Gastrocnemius medialis (tissue), 4 donors: ENCODE results near the gene SNRPB2.

Source experiments
- POLR2A ChIP-seq, 2 donors: fragments of 450-650 bp; IDR thresholded peaks; one replicate each; pipeline ENCODE4 v1.6.1; 2017; ENCODE audit warnings: antibody characterized with exemption in 2 of 2, mild to moderate bottlenecking in 2 of 2, moderate library complexity in 2 of 2
- TF ChIP-seq, protein P1 (sequence below), 5 experiments: fragments of 450-650 bp in 3 of 5; fragments of 200-600 bp in 2 of 5; sonication (generic) in 2 of 5; IDR thresholded peaks in 4 of 5; conservative IDR thresholded peaks in 1 of 5; 1 replicate in 4 of 5; 2 replicates in 1 of 5; pipeline ENCODE4 v1.5.1; 2016 to 2019; ENCODE audit warnings: antibody characterized with exemption in 5 of 5, mild to moderate bottlenecking in 3 of 5, moderate library complexity in 3 of 5

DNA sequence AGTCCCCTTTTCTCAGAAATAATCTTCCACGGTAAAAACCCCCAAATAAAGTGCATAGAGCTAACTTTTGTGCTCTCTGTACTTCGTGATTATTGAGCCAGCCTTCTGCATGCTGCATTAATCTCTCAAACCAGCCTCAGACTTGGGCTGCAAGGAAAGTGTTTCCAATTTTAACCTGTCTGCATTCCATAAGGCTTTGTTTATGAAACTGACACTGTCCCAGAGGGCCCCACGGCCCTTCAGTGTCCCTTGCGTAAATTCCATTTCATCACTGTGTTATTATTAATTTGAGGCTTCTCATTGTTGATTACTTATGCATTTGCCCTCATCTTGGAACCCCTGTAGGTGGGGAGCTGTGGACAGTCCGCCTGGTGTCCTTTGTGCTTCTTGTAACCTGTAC, 15.6 kb upstream of the SNRPB2 start:
- TF ChIP-seq, protein P1, sequence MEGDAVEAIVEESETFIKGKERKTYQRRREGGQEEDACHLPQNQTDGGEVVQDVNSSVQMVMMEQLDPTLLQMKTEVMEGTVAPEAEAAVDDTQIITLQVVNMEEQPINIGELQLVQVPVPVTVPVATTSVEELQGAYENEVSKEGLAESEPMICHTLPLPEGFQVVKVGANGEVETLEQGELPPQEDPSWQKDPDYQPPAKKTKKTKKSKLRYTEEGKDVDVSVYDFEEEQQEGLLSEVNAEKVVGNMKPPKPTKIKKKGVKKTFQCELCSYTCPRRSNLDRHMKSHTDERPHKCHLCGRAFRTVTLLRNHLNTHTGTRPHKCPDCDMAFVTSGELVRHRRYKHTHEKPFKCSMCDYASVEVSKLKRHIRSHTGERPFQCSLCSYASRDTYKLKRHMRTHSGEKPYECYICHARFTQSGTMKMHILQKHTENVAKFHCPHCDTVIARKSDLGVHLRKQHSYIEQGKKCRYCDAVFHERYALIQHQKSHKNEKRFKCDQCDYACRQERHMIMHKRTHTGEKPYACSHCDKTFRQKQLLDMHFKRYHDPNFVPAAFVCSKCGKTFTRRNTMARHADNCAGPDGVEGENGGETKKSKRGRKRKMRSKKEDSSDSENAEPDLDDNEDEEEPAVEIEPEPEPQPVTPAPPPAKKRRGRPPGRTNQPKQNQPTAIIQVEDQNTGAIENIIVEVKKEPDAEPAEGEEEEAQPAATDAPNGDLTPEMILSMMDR (IDR thresholded peaks at IDR 0.05 in 4 of 5, conservative IDR thresholded peaks at IDR 0.05 in 1 of 5): no peak
- TF ChIP-seq POLR2A (IDR thresholded peaks at IDR 0.05): no peak
